Activated naive CD4-positive, alpha-beta T cell (primary cell): Measurements from ENCODE around the gene SAP30BP.

Source experiments
- DNase-seq, 4 experiments: peaks; one replicate each; lab custom pipeline; 2025; lab: John Stamatoyannopoulos, UW

Gene SAP30BP

DNA sequence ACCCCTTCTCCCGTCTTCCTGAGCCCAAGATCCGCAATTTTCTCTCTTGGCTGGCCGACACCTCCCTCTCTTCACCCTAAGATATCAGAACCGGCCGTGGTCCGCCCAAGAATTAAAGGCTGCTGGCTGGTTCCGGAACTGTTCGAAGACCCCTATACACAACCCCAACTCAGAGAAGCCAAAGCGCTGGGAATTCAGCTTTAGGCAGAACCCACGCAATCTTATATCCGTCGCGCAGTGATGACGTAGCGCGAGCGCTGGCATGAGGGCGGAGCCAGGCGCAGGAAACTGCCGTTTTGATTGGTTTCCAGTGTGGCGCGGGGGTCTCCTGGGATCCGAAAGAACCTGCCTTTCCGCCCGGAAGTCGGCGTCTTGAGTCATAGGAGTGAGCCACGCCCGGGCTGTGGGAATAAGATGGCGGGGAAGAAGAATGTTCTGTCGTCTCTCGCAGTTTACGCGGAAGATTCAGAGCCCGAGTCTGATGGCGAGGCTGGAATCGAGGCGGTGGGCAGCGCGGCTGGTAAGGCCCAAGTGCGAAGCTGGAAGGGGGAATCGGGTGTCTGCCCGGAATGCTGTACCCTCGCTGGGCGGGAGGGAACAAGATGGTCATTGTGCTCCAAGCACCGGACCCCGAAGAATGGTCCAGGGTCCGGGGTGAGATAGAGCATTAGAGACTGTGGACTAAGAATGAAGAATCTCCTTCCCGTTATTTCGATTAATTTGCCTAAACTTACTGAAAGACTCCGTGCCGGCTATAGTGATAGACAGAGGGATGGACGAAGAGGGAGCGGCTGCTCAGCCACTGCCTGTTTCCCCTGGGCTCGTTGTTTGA, at the start of gene SAP30BP, which contains the start of gene RECQL5:
SAP30BP (plus strand) TSS at position 380 of the 832 bp plus-strand sequence; CDS start at position 415, 35 bp downstream.
RECQL5 (minus strand) TSS at position 196 of the 832 bp plus-strand sequence. CDS start 597 bp downstream, outside the sequence.
- DNase-seq, result peak; percentile 93 to 97 (median 96)

DNA sequence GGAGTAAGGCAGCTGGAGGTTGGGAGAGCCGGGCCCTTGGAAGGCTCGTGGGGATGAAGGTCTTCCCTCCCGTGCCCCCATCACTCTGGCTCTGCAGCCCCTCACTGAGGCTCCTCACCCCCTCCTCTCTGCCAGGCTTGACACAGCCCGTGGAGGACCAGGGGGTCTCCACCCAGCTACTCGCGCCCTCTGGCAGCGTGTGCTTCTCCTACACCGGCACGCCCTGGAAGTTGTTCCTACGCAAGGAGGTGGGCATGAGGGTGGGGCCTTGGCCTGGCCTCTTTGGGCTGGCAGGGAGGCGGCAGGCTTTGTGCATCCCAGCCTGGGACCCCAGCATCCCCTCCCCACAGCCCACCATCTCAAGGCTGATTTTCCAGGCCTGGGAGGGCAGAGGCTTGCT, 49.5 kb upstream of the SAP30BP start:
- no peak for DNase-seq

DNA sequence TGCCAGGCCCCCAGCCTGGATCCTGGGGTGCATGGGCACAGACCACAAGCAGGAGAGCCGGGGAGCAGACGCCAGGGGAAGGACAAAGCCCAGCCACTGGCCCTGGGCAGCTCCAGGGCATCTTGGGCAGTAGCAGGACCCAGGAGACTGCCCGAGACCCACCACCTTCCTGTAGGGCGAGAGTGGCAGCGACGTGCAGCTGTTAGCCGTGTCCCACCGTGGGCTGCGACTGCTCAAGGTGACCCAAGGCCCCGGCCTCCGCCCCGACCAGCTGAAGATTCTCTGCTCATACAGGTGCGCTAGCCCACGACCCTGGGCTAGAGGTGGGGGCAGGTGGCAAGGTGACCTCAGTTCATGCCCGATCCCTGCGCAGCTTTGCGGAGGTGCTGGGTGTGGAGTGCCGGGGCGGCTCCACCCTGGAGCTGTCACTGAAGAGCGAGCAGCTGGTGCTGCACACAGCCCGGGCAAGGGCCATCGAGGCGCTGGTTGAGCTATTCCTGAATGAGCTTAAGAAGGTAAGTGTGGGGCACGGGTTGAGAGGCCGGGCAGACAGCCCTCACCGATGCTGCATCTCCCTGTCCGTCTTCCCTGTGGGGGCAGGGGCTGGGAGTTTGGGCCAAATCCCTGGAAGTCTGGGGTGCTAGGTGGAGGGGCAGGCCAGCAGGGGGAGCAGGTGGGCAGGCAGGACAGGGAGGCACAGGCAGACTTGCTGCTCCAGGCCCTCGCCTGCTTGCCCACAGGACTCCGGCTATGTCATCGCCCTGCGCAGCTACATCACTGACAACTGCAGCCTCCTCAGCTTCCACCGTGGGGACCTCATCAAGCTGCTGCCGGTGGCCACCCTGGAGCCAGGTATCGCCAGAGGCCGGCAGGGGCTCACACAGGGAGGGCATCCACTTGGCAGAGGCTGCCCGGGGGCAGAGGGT, 47.4 kb upstream of the SAP30BP start:
- DNase-seq, result no peak

DNA sequence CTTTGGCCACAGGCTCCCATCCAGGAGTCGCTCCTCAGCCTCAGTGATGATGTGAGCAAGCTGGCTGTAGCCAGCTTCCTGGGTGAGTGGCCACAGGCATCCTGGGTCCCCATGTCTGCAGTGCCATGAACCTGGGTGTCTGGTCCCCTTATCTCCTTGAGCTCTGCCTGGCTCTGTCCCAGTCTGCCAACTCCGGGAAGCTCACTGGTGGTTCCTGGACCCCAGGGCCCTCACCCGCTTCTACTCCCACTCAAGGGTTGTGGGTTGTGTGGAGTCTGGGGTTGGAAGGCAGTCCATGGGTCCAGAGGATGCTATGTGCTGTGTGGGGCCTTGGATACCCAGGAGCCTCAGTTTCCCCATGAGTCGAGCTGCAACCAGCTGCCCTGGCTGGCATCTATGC, 45.6 kb upstream of the SAP30BP start:
- no peak for DNase-seq

DNA sequence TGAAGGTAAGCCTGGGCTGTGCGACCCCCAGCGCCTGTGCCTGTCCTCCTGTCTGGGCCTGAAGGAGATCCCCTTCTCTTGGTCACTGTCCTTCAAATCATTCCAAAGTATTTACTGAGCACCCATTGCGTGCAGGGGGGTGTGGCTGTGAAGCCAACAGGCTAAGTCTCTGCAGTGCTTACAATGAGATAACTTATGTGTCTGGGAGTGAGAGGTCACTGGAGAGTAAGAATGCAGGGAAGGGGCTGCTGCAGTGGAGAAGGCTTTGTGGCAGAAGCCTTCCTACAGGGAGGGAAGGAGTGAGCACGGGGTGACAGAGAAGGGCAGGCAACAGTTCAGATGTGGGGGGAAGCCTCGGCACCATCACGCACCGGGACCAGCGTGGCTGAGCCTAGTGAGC, 45.1 kb upstream of the SAP30BP start:
- DNase-seq, result no peak

DNA sequence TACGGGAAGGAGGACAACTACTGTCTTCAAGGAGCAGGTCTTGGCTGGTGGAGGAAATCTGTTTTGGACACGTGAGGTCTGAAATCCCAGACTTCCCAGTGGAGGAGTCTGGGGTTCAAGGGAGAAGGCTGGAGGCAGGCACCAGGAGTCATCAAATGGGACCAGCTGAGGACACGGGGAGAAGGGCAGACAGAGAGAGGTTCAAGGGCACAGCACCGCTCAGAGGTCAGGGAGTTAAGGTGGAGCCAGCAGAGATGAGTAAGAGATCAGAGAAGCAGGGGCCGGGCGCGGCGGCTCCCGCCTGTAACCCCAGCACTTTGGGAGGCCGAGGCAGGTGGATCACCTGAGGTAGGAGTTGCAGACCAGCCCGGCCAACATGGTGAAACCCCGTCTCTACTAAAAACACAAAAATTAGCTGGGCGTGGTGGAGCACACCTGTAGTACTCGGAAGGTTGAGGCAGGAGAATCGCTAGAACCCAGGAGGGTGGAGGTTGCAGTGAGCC, 44.3 kb upstream of the SAP30BP start:
- DNase-seq, result no peak

DNA sequence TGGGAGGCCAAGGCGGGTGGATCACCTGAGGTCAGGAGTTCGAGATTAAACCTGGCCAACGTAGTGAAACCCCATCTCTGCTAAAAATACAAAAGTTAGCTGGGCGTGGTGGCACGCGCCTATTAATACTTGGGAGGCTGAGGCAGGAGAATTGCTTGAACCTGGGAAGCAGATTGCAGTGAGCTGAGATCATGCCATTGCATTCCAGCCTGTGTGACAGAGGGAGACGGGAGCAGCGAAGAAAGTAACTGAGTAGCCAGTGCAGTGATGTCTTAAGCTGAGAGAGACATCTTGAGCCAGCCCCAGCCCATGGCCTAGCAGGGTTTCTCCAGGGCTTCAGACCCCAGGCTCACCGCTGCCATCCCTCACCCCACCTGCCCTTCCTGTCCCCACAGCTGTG, 43.8 kb upstream of the SAP30BP start:
- DNase-seq, result no peak

DNA sequence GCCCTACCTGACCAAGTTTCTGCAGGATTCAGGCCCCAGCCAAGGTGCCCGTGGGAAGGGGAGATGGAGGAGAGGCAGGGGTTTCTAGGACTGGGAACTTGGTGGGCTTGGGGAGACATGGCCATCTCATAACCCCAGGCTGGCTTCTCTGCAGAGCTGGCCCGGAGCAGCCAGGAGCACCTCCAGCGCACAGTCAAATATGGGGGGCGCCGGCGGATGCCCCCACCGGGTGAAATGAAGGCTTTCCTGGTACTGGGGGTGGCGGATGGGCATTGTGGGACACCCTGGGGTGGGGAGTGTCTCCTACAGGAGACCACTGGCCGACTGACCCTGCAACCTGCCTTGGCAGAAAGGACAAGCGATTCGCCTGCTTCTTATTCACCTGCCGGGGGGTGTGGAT, 43.1 kb upstream of the SAP30BP start:
- DNase-seq, result no peak

DNA sequence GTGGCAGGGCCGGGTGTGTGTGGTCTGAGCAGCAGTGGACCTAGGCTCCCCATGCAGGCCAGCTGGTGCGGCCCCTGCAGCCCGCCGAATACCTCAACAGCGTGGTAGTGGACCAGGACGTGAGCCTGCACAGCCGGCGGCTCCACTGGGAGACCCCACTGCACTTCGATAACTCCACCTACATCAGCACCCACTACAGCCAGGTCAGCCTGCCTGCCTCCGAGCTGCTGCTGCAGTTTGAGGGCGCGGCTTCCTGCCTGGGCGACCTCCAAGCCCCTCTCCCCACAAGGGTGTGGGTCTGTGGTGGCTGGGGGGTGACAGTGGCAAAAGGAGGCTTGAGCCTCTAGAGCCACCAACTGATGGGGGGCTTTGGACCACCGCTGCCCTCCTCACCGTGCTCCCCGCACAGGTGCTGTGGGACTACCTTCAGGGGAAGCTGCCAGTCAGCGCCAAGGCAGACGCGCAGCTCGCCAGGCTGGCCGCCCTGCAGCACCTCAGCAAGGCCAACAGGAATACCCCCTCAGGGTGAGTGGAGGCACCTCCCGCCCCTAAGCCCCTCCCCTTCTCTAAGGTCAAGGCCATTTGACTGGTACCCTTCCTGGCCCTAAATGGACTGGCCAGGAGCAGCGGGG, 42.3 kb upstream of the SAP30BP start:
- no peak for DNase-seq

DNA sequence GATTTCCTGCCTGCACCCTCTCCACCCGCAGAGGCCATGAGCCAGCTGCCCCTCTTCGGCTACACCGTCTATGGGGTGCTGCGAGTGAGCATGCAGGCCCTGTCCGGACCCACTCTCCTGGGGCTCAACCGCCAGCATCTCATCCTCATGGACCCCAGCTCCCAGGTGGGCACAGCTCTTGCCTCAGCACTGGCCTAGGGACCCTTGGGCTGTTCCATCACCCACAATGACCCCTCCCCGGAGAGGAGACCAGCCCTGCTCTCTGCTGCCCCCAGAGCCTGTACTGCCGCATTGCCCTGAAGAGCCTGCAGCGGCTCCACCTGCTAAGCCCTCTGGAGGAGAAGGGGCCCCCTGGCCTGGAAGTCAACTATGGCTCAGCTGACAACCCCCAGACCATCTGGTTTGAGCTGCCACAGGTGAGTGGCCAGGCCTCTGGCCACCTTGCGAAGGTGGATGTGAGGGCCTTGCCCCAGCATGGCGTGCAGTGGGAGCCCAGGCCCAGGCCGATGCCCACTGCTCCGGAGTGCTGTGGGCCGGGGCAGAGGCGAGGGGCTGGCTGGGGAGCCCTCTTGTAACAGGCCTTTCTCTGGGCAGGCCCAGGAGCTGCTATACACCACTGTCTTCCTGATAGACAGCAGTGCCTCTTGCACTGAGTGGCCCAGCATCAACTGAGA, 41.2 kb upstream of the SAP30BP start:
- DNase-seq, result peak in 1 of 4 experiments; percentile 9

DNA sequence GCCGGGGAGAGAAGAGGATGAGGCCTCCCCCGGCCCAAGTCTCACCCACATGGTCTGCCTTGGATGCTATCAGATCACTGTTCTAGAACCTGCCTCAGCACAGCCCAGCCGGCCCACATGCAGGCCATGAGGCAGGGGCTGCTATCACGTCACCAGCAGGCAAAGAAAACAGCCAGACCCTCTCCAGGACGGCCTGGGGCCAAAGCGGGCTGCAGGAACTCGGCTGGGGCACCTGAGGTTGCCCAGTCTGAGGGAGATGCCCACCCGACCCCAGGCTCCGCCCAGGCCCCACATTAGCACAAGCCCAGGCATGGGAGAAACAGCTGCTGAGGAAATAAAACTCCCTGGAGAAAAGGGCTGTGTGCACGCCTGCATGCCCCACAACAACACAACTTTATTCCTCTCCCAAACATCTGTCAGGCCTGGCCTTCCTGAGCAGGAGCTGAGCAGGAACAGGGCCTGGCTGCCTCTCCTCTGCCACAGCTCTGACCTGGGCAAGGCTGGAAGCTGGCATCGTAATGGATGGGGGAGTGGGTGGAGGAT, 40.6 kb upstream of the SAP30BP start:
- DNase-seq, result no peak

DNA sequence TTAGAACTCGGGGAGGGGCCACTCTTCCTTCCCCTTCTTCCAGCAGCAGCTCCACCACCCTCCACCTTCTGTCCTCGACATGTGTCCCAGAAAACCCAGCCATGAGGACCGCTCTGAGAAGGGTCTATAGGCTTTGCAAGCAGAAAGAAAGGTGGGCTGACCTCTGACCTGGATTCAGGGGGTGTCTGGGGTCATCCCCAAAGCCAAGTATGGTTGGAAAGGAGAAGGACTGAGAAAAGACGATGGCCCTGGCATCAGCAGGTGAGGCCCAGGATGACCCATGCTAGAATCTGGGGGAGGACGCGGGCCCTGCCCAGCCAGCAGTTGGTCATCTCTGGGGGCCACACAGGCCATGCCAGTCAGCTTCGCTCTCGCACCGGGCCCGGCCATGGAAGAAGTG, 40.0 kb upstream of the SAP30BP start:
- DNase-seq, result no peak

DNA sequence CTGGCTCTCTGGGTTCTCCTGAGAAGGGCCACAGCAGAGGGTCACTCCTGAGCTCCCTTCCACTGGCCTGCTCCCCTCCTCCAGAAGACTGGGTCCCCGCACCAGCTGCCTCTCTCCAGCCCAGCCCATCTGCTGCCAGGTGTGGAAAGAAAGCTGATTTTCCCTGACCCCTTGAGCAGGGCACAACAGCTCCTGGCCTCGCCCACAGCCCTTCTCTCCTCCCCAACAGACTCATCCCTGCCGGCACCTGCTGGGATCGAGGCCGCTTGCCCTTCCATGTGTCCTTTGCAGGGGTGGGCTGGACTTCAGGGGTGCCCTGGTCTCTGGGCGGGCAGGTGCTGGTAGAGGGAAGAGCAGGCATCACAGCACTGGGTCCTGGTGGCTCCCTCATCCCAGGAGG, 38.7 kb upstream of the SAP30BP start:
- no peak for DNase-seq

DNA sequence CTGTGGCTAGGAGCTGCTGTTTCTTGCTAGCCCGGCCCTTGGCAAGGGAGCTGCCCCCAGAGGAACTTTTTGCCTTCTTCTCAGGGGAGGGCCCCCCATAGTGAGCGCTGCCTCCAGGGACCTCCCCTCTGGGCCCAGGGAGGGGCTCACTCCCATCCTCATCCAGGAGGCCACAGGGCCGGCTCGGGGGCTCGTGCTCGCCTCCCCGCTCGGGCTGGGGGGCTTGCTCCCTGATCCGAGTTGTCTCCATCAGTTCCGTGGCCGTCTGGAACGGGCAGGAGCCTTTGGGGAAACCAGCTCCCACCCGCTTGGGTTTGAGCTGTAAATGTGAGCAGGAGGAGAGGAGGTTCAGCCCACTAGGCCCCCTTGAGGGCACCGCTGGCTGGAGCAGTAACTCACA, 38.0 kb upstream of the SAP30BP start:
- DNase-seq, result no peak

DNA sequence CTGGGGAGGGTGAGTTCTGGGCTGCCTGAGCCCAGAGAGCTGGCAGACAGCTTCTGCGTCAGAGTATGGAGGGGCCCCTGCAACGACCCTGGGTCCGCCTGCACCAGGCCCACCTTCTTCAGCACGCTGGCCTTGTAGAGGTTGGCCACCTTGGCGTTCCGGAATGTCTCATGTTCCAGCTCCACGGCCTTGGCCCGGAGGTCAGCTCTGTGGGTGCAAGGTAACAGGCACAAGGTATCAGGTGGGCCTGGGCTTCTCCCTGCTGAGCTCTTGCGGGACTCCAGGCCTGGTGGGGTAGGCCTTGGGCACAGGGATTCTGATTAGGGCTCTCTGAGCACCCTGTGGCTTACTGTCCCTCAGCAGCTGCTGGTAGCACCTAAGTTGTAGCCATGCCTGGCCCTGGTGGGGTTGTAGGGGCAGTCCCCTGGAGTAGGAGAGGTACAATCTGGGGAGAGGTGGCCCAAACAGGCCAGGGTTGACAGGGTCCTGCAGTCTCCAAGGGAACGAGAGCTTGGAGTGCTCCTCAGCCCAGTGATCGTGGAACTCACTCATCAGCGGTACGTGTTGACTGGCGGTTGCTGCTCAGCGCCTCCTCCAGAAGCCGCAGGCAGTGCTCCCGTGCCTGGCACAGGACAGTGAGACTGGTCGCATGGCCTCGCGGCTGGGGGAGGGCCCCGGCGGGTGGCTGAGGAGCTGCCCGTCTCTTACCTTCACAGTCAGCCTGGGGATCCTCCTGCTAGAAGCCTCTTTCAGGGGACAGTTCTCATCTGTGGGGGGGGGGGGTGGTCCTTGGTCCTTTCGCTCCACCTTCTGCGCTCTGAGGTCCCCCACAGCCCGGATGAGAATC, 36.8 kb upstream of the SAP30BP start:
- DNase-seq, result no peak

DNA sequence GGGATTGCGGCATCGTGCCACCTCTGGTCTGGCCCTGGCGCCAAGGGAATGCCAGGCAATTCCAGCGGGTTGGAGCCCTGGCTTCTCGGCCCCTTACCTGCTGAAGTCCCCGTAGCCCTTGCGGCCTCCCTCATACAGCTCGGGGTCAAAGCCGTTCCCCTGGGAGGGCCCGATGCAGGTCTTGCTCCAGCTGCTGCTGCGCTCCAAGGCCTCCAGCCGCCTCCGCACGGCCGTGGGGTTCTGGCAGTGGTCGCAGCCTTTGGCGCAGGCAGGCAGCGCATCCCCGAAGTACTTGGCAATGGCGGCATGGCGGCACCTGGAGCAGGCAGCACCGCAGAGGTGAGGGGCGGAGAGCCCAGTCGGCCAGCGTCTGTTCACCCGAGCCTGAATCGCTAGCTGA, 35.8 kb upstream of the SAP30BP start:
- DNase-seq, result no peak

DNA sequence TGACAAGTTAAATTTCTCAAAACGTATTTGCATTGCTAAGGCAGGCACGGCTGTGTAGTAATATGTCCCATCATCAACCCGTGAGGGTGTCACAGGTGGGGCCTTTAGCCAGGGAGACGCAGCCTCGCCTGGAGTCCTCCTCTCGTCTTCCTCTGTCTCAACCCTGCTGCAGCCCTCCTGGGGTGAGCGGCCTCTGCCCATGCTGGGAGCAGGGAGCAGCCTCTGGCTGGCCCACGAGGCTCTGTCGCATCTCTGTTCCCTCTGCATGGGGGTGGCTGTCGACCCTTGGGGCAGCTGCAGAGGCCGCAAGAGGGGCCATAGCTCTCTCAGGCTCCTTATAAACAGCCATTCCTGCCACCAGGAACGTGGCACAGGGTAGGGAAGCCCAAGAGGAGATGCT, 34.7 kb upstream of the SAP30BP start:
- no peak for DNase-seq

DNA sequence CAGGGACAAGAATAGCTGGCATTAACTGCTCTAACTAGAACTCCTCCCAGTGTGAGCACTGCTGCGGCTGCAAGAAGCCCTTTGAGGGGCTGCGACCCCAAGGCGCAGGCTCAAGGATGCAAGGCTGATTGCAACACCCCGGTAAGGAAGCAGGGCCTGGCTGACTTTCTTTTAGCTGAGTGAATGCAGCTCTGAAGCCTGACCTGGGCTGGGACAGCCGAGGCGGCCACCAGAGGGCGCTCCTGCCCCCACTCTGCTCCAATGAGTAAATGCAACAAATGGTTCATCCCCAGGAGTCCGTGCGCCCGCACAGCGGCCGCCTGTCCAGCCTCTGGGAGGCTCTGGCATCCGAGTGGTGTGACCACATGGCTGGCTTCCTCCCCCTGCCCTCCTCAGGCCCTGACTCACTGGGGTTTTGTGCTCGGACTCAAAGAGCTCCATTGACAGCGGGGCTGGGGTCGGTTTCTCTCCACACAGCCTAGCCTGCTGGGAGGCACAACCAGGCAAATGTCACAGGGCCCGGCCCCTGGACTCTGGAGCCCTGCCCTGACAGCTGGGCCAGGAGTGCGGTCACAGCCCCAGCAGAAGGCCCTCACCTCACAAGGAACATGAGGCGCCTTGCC, 34.2 kb upstream of the SAP30BP start, which contains the start of gene SMIM5:
SMIM5 (plus strand) TSS at position 572 of the 623 bp plus-strand sequence. CDS start 6,768 bp downstream, outside the sequence.
- peak; percentile 63 to 81 (median 78) for DNase-seq
